NCI-H187 treated with DMSO at 0.1 percent for 48 hours (cell line): ENCODE data around the gene NNMT.

Experiments
- DNase-seq: peaks from one replicate; lab custom pipeline; 2025; lab: John Stamatoyannopoulos, UW

The NNMT gene

DNA sequence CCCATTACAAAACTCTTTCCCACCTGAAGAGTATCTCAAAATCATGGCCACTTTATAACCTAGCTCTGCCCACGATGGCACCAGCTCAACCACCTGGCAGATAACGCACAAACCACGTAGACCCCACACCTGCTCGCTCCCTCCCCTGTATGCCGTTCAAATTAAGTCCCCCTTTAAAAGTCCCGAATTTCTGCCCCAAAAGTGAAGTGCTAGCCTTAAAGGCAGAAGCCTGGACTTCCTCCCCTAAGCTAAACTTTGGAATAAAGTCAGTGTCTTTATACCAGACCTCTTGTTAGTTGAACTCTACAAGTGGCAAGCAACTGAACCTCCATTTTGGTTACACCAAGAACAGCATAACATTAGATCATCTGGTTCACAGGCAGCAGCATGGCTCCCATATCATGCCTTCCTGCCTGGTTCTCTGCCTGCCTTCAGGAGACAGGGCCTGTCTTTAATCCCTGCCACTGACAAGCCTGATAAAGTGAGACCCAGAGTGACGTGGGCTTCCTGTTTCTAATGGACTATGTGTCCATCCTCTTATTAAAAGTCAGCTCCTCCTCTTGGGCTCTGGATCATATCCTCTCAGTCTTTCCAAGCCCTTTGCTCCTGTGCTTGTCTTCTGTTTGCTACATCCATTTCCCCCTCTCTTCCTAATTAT, 32.6 kb upstream of the NNMT start:
- DNase-seq: no peak

DNA sequence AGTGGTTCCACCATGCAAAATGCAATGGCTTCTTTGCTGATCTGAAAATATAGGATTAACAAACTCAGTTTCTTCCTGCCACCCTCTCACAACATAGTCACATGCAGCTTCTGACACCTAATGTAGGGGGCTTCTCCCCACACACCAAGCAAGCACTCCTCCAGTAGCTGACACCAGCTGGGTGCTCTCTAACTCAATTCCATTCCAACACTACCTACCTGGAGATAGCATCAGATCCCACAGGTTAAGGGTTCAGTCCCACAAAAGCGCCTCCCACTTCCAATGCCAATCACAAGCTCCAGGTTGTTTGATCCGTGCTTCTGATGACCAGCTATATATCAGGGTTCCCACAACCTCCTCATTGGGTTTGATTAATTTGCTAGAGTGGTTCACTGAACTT, 31.8 kb upstream of the NNMT start:
- DNase-seq: no peak

DNA sequence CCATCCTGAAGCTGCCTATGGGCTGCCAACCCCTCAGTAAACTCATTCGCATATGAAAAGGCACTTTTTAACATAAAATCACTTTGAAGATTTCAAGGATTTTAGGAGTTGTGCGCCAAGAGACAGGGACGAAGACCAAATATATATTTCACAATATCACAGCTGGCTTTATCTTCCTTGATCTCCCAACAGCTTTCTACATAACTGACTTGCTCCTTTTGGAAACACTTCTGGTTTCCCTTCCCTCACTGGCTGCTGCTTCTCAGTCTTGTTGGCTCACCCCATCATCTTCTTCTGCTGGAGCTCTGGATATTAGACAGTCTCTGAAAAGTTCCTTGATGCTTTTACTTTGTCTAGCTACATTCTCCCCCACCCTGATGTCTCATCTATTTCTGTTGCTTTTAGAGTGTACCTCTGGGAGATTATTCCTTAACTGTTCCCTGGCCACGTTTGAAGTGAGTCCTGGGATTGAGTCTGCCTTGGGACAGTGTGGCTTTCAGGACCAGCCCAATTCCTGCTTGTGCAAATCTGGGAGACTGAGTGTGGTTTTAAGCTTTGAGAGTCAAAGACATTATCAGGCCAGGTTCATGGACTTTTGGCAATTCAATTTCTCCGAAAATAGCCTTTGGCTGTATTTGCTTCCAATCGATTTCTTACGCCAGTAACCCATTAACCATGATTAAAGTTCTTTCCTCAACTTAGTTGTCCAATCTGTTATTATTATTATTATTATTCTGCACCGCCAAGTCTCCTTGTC, 30.9 kb upstream of the NNMT start:
- DNase-seq: no peak

DNA sequence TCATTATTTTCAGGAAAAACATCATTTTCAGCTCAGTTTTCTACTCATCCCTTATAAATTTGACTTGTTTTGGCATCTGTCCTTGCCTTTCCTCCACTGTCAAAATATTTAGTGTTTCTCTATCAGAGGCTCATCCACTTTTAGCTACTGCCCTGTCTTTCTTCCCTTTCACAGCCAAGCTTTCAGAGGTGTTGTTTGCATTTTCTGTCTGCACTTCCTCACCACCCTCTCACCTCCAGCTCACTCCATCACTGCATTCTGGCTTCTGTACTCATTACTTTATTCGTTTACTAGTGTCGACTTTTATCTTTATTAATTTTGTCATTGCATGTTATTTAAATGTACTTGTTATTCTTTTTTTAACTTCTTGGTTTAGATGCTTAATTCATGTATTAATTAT, 26.7 kb upstream of the NNMT start:
- no peak for DNase-seq

DNA sequence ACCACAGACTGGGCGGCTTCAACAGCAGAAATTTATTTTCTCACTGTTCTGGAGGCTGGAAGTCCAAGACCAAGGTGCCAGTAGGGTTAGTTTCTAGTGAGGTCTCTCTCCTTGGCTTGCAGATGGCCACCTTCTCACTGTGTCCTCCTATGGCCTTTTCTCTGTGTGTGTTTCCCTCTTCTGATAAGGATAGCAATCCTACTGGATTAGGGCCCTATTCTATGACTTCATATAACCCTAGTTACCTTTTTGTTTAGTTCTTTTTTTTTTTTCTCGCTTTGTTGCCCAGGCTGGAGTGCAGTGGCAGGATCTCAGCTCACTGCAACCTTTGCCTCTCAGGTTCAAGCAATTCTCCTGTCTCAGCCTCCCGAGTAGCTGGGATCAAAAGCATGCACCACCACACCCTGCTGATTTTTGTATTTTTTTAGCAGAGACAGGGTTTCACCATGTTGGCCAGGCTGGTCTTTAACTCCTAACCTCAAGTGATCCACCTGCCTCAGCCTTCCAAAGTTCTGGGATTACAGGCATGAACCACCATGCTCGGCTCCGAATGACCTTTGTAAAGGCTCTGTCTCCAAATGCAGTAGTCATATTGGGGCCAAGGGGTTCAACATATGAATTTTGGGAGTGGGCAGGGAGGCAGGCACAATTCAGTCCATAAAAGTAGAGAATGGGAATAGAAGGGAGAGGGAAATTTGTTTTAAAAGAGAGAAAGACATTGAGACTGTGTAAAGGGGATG, 25.5 kb upstream of the NNMT start:
- no peak for DNase-seq

DNA sequence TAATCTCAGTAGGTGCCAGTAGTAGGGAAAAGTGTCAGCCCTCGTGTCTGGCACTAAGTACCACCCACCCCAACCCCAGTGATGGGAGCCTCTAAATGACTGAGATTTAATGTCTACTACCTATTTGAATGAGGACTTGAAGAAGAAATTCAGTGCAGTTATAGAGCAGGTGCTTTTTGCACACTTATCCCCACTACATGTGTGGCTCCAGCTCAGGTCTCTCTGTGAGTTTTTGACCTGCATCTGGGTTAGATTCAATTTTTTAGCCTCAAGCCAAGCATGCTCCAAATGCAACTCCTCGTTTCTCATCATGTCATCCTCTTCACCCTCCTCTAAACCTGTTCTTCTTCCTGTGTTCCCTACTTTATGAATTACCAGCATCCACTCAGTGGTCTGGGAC, 24.9 kb upstream of the NNMT start:
- no peak for DNase-seq

DNA sequence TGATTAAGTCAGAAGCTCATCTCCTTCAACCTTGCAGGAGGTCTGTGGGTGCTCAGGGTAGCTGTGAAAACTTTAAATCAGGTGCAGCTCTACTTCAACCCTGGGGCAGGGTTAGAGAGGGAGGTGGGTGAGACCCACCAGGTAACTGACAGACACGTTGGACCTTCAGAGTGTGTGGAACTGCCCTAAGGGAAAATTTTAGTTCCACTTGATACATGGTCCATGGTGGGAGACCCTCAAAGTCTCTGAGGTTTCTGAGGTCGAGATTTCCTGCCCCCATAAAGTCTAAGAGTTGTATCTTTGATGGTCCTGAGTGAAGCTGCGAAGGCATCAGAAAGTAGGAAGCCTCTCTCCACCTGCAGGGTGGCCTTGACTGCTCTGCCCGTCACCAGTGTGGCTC, 23.9 kb upstream of the NNMT start:
- no peak for DNase-seq

DNA sequence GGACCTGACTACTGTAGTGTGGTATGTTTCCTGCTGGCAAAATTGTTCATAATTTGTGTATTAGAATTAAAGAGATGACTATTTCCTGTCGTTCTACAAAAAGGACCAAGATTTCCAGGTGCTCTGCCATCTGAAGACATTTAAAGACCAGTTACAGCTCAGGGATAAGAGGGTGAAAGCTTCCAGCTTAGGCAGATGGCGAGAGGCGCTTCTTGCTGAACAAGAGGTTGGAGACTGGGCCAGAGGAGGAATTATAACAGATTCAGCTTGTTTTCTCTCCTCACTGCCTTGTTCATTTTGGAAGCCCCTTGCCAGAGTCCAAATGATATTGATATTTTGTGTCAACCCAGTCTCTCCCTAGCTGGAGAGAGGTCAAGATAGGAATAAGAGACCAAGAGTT, 23.1 kb upstream of the NNMT start:
- no peak for DNase-seq

DNA sequence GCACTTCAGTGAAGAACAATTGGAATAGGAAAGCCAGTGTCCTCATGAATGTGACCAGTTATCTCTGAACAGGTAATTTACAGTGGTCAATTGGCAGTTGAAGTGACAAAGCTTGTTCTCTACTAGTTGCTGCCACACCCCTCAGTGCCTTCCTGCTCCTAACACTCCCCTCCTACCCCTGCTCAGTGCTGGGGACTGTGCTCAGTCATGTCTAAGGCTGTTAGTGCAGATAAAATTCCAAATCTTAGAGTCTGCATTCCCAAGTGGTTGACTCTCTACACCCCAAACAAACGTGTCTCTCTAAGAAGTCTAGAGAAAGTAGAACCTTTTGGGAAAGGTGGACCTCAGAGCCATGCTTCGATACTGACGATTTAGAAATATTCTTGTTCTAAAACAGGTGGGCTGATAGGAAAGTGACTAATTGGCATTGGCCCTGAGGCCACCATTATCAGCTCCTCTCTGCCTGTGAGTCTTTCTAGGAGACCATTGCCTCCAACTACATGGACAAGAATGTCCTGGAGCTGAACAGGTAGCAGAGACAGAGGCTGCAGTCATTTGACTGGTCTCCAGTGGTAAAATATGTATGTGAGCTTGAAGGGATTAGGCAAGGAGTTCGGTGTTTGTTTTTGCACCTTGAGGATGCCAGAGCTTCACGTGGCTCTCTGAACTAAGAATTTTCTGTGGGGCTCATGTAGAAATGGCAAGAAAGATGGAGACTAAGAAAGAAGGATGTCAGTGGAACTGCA, 22.1 kb upstream of the NNMT start:
- DNase-seq: no peak

DNA sequence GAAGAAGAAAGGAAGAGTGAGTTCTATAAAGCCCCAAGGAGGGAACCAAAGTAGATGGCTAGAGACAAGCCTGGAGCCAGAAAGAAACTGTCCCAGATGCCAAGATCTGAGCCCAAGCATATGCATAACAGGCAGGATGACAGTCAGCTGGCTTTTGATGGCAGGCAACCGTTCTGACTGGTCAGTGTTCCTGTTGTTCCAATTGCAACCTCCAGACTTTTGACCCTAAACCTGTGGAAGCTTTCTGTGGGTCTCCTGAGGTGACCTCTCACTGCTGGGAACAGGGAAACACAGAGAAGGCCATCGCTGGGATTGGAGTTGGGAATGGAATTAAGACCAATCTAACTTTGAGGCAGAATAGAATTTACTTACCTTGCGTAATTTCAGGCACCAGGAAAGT, 21.6 kb upstream of the NNMT start:
- DNase-seq: no peak

DNA sequence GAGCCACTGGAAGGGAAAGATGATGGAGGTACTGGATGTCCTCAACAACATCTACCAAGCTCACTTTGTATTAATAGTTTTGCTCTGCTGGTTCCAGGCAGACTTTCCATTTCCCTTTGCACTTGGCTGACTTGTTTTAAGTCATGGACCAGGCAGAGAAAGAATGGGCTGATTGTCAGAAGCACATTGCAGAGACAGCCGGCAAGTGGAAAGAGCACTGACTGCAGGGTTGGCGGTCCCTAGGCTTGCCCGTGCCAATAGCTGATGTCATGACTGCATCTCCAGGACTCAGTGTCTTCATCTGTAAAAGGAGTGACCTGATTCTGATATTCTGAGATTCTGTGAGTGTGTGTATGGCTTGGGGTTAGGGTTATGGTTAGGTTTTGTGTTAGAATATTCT, 20.9 kb upstream of the NNMT start:
- DNase-seq: no peak

DNA sequence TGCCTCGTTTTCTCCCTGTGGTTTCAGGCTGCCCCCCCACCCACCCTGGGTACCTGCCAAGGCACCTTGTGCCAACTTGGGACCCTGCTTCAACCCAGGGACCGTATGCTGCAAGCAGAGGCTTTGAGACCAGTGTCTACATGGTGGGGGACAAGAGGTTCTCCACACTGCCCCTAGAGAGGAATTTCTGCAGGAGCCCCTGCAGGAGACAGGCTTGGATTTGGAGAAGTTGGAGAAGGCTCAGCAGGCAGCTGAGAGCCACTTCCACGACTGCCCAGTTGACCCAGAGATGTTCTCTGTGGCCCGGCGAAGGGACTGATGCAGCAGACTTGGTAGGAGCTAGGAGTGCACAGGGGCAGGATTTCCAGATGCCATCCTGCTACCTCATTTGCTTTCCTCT, 20.1 kb upstream of the NNMT start:
- DNase-seq: no peak

DNA sequence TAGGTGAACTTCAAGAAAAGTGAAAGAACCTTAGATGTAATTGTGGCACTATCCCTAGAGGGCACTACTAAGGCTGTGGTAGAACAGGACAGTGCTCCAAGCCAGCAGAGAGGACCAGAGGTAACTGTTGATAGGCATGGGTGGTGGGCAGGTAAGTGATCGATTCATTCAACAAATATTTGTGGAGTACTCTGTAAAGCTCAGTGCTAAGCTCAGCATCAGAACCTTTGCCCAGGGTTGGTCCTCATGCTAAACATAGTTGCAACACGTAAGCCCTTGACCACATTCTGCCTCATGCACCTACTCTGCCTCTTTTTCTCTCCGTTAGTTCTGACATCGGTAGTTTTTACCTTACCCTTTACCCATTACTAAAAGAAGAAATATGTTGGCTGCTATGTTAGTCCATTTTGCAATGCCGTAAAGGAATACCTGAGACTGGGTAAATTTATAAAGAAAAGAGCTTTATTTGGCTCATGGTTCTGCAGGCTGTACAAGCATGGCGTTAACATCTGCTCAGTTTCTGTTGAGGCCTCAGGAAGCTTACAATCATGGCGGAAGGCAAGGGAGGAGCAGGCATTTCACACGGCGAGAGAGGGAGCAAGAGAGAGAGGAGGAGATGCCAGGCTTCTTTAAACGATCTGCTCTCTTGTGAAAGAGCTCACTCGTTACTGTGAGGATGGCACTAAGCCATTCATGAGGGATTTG, 18.4 kb upstream of the NNMT start:
- DNase-seq: no peak

DNA sequence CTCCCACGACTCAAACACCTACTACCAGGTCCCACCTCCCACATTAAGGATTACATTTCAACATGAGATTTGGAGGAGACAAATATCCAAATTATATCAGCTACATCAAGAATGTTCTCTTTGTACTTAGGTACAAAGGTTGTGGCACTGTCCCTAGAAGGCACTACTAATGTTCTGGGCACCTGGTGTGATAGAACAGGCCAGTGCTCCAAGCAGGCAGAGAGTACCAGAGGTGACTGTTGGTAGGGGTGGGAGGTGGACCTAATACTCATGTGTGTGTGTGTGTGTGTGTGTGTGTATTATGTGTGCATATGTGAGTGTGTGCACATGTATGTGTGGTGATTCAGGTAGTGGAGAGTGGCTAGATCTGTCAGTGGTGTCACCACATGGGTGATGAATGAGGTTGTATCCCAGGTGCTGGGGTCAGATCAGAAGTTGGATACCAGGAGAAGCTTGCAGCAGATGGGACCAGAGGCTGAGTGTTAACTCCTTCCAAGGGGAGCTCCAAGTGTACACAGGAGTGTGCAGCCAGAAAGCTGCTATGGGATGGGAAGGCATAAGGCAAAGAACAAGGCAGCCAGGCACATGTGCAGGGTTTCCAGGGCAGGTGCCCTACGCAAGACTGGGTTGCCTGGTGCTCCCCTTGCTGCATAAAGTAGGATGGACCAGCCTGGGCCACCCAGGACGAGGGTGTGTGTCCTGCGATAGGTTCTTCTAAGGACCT, 17.7 kb upstream of the NNMT start:
- DNase-seq: no peak

DNA sequence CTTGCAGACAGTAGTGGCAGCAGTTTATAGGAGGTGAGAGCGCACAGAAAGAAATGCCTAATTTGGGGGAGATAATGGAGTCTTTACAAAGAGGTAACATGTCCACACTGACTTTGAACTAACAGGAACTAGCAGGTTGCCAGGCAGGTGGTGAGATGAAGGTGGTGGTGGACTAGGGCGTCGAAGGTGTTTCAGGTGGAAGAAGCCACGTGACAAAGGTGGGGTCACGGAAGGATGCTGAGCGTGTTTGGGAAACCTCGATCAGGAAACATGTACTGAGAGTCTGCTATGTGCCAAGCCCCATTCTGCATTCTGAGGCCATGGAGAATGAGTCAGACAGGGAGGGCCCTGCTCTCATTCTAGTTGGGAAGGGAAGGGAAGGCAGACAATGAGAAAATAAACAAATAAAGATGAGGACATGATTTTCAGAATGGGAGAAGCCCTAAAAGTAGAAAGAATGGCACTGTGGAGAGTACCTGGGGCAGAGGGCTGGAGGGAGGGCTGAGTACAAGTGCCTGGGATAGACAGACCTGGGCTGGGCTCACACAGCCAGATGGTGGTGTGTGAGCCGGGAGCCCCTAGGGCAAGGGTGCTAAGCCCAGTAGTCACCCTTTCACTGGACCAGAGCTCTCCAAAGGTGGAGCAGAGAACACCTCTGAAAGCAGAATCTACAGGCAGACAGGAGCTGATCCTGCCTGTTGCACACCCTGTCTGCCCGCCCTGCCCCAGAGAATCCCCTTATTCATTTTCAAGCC, 16.2 kb upstream of the NNMT start:
- no peak for DNase-seq

DNA sequence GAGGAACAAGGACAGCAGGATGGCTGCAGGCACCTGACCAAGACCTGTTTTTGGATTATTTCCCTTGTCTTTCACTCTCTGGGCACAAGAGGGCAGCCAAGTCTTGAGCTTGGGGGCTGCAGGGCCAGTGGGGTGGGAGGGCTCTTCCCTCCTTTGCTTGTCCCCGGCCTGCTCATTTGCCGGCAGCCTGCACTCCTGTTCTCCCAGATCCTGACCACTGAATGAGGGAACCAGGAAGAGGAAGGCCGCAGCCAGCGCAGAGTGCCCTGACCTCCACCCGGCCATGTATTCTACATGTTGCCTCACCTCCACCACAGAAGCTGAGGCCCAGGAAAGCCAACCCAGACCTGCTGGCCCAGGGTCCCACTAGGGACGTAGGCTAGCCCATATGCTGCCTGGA, 15.5 kb upstream of the NNMT start:
- no peak for DNase-seq

DNA sequence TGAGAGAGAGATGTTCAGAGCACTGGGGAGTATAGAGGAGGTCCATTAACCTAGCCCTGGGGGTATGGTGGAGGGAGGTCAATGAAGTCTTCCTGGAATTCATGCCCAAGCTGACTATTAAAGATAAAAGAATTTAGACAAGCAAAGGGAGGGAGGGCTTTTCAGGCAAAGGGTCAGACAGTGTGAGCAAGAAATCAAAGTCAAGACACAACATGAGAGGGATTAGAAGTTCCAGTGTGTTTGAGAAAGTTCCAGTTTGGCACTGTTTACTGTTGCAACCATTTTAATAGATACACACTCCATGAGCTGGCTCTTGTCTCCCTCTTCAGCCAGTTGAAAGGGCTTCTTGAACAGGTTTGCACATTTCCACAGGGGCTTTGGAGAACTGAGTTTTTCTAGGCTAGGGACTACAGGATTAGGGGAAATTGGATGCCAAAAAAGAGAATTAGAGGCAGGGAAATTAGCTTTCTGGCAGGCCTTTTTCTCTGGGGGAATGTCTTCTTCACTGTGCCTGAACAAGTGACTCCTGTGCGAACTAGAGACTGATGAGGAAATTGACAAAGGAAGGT, 14.7 kb upstream of the NNMT start:
- no peak for DNase-seq

DNA sequence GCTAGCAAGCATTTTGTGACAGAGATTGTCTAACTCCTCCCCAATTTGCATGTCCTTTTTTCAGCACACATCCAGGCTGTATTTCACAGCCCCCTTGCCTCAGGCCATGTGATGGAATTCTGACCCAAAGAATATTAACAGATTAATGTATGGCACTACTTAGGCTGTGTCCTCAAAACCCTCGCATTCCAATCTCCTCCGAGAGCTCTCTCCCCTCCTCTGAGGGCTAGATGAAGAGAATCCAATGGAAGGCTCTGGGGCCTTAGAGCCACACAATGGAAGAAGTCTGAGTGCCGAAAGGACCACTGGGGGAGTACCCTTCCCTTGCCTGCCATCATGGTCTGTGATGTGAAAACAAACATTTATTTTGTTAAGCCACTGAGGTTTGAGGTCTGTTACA, 13.7 kb upstream of the NNMT start:
- no peak for DNase-seq

DNA sequence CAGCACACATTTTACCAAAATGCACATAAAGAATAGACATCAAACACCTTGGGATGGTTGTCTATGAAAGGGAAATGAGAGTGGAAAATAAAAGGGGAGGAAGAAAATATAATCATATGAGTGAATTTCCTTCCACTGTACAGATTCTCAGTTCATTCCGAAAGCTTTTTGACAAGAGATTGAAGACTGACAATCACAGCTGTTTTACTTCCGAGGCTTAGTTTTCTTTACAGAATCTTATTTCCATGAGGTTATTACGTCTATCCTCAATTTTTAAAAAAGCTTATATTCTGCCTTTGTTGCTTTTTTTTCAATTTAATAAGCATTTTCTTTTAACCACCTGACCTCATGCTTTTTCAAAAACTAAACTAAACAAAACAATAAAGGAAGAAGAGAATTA, 12.8 kb upstream of the NNMT start:
- no peak for DNase-seq

DNA sequence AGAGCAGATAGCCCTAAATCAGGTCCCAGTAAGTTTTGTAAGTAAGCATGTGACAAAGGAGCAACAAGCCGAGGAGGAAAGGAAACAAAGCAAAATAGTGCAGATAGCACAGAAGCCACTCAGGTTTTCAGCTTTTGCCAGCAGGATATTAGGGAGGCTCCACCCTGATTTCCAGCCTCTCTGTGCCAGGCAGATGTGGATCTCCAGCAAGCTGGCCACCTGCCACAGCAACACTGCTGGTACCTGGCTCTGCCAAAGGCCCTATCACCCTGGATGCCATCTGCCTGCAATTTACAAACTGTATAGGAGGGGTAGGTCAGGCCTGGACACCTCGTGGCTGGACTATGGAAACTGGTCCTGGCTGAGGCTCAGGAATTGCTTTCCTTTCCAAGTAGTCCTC, 12.2 kb upstream of the NNMT start:
- DNase-seq: no peak
